ENCODE measurements around the gene LGALS9C.
"Not testable (repeated sequence)": the region's sequence is repeated elsewhere in the genome, so short reads cannot be mapped to it uniquely, and the experiment has no call there.

LGALS9C gene

GRCh38 chr17:18476508-18477308 is at the start of gene LGALS9C:
TSS of gene LGALS9C (plus strand) at chr17:18476789. CDS start at chr17:18476855, 66 bp downstream.
- not testable (repeated sequence) for DNase-seq

- not testable (repeated sequence) for DNase-seq
Measured at GRCh38 chr17:18432206-18432605, 44.4 kb upstream of the LGALS9C start.

DNA sequence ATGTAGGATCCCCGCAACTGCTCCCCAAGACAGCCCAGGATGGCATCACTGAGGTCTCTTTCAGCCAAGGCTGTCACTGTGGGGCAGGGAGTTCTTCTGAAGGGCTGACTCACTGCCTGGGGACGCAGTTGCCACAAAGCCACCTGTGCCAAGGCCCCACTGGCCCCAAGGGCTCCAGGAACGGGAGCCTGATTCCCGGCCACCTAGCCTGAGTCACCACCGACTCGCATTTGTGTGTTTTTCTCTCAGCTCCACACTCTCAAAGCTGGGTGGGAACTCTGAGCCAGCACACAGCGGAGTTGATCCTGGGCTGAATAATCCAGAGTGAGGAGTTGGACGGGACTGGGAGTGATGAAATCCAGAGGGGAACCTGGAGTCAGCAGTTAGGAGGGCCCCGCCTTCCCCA is 37.1 kb upstream of the LGALS9C start:
- DNase-seq: not testable (repeated sequence)

GRCh38 chr17:18442093-18442492 is 34.5 kb upstream of the LGALS9C start:
- DNase-seq: not testable (repeated sequence)

DNA sequence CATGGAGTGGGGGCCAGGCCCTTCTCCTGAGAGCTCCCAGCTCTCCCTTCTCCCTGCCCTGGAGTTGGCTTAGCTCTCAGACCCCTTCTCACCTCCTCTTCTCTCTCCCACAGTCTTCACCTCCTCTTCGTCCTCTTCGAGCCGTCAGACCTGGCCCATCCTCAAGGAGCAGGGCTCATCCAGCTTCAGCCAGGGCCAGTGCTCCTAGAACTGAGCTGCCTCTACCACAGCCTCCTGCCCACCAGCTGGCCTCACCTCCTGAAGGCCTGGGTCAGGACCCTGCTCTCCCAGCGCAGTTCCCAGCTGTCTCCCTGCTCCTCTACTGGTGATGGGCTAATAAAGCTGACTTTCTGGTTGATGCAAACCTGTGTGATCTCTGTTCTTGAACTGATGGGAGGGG is 34.1 kb upstream of the LGALS9C start:
- not testable (repeated sequence) for DNase-seq

DNA sequence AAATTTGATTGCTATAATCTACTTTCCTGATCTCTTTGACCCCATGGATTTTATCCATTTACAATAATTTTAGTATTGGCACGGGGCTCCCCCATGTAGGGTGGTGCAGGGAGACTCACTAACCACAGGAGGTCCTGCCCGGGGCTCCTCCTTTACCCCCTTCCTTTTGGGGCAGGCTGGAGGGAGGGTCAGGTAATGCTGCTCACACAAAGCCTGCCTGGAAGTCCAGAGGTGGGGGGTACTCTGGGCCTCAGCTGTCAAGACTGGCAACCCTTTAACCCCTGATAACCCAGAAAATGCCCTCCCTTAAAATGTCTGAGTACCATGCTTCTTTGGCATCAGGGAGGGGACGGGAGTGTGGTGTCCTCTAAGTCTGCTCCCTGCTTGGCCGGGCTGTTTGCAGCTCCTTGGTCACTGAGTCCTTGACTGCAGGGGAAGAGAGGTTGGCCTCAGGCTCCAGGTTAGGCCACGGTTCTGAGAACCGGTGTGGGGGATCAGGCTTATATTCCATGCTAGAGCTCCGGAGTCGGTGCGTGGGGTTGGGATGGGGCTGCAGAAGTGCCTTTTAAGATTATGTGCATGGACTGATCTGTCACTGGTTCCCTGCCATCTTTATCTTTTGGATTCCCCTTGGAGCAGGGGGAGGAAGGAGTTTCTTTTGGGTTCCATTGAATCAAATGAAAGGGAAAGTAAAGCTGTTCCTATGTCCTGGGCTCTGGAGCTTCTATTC is 28.9 kb upstream of the LGALS9C start:
- DNase-seq: not testable (repeated sequence)

DNA sequence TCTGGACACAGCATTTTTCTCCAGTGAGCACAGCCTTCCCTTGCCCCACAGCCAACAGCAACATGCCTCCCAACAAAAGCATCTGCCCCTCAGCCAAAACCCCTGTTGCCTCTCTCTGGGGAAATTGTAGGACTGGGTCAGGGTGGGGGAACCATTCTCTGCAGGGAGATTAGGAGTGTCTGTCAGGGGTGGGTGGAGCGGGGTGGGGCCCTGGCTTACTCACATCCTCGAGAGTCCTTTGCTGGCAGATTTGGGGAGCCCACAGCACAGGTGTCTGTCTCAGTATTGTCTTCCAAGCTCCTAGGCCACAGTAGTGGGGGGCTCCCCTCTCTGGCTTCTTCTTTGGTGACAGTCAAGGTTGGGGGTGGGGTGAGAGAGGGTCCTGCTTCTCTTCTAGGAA is 28.3 kb upstream of the LGALS9C start:
- not testable (repeated sequence) for DNase-seq

DNA sequence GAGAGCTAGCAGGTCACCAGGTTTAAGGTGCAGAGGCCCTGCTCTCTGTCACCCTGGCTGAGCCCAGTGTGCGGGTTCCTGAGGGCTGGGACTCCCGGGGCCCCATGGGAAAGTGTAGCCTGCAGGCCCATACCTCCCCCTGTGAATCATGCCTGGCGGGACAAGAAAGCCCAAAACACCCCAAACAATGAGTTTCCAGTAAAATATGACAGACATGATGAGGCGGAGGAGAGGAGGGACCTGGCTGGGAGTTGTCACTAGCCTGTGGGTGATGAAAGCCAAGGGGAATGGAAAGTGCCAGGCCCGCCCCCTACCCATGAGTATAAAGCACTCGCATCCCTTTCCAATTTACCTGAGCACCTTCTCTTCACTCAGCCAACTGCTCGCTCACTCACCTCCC is 26.8 kb upstream of the LGALS9C start:
- not testable (repeated sequence) for DNase-seq

DNA sequence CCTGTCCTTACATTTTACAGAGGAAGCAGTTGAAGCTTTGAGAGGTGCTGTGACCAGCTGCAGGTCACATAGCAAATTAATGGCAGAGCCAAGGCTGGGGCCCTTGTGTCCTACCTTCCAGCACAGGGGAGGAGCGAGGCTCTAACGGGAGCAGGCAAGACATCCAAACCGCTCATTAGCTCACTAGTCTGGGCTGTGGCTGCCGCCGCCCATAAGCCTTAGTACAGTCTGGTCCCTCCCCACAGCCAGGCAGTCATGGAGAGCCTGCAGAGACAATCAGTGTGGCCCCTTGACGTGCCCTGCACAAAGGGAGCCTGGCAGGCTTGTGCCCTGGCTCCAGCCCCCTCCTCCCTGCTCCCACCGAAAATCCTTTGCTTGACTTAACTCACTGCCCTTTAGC is 25.6 kb upstream of the LGALS9C start:
- not testable (repeated sequence) for DNase-seq

- DNase-seq: not testable (repeated sequence)
Measured at GRCh38 chr17:18451969-18452368, 24.6 kb upstream of the LGALS9C start.

DNA sequence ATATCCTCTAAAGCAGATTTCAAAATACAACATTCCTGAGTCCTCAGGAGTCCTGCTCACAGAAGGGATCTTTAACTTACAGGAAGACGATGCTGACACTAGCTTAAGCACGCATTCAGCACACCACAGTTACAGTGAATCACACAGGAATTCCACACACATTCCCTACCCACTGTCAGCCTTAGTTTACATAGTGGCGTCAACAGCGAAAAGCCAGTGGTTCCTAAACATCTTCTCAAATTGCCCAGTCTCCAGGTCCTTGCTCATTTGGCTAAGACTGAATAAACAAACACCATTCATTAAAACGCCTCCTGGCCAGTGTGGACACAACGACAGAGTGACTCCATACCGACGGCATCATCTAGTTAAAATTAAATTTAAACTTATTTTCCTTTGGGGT is 17.6 kb upstream of the LGALS9C start:
- not testable (repeated sequence) for DNase-seq

GRCh38 chr17:18463831-18464502 is 12.6 kb upstream of the LGALS9C start:
- DNase-seq: peak; percentile 60

- DNase-seq: not testable (repeated sequence)
Measured at GRCh38 chr17:18466250-18466983, 10.2 kb upstream of the LGALS9C start.

DNA sequence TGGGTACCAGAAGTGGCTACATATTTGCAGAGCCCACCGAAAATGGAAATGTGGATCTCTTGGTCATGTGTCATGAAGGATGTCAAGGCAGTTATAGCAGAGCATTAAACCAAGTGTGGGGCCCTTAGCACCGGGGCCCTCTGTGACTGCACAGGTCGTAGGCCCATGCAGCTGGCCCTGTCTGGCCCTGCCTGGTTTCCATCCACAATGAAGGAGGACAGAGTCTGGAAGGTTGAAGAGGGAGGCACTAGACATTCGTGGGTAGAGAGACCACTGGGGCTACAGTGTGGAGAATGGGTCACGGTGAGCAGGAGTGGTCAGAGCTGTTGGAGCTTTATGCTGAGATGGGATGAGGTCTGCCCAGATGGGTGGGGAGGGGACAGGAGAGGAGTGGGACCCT is 9.6 kb upstream of the LGALS9C start:
- not testable (repeated sequence) for DNase-seq

DNA sequence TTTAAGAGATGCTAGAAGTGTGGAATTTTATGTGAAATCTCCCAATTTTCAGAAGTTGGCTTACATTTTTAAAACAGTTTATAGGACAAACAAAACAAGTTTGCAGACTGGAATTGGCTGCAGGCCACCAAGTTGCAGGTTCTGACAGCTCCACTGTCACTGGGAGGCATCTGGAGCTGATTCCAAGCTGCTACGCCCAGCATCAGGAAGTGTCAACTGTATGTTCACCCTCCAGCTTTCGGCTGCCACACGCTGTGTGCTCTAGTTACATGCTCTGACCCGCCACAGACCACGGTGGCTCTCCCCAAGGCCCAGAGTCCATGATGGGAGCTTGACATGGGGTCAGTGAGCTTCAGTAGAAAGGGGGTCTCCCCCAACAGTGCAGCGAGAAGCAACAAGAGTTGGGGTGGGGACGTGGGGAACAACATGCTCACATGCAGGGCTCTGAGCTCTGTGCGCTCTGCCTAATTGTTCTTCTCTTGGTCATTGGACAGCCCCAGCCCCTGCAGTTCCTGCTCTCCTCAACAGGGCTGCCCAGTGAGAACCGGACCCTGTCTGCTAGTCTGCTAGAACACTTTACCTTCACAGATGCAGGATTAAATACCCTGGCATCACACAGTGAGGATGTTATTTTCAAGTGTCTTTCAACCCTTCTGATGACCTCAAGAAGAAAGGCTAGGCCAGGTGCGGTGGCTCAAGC is 8.0 kb upstream of the LGALS9C start:
- not testable (repeated sequence) for DNase-seq

GRCh38 chr17:18469837-18470236 is 6.8 kb upstream of the LGALS9C start:
- not testable (repeated sequence) for DNase-seq

DNA sequence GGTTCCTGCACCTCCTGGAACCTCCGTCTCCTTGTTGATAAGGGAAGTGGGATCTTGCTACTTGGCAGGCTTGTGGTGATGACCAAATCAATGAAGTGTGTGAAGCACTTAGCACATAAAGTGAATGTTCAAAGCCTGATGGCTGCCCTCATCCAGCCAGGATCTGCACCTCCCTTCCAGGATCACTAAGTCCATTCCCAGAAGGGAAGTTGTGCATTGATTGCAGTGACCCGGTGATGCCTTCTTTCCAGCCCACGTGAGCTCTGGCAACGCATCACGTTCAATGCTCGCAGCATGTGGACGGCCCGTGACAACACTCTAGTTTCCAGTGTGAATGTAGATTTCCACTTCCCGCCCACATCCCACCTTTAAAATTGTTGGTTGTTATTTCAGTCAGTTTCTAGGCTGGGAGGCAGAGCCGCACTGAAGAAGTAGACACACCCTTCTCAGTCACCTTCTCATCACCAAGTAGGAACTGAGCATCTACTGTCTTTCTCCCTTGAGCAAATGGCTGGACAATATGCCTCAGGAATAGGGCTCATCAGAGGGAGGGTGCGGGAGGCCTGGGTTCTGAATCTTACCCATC is 6.2 kb upstream of the LGALS9C start:
- DNase-seq: not testable (repeated sequence)

DNA sequence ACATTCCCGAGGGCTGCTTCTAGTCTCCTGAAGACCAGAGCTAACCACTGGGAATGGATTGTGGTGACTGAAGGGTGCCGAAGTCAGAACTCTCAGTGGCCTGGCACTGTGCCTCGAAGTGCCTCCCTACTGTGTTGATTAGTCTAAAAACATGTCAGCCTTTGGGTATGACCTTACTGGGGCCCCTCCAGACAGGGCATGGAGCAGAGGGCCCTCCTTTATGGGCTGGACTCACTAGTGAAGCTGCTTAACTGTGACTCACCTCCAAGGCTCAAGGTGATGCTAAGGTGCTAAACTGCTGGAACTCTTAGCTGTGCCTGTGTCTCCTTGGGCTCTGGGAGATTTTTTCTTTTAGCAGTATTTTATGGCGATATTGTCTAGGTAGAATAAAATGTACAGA is 2.6 kb upstream of the LGALS9C start:
- not testable (repeated sequence) for DNase-seq

GRCh38 chr17:18474754-18475153 is 1.8 kb upstream of the LGALS9C start:
- DNase-seq: not testable (repeated sequence)

- not testable (repeated sequence) for DNase-seq
Measured at GRCh38 chr17:18477367-18477766, 778 bp downstream of the LGALS9C start.

GRCh38 chr17:18478362-18478761 is 1.8 kb downstream of the LGALS9C start:
- not testable (repeated sequence) for DNase-seq
